Measurements from ENCODE around the gene MUCL3.

DNA sequence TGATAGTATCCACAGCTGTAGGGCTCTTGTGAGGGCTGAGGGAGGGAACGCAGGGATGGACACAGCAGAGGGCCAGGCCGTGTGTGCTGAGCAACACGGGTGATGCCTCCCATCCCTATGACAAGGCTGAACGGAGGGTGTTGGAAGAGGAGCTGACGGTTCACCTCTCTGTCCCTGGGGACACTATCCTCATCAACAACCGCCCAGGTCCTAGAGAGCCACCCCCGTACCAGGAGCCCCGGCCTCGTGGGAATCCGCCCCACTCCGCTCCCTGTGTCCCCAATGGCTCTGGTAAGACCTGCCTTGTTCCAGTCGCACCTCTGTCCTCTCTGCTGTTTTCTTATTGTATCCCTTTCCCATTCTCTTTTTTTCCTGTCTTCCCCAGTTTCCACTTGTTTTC, 46.4 kb upstream of the MUCL3 start:
- TF ChIP-seq, protein P1, sequence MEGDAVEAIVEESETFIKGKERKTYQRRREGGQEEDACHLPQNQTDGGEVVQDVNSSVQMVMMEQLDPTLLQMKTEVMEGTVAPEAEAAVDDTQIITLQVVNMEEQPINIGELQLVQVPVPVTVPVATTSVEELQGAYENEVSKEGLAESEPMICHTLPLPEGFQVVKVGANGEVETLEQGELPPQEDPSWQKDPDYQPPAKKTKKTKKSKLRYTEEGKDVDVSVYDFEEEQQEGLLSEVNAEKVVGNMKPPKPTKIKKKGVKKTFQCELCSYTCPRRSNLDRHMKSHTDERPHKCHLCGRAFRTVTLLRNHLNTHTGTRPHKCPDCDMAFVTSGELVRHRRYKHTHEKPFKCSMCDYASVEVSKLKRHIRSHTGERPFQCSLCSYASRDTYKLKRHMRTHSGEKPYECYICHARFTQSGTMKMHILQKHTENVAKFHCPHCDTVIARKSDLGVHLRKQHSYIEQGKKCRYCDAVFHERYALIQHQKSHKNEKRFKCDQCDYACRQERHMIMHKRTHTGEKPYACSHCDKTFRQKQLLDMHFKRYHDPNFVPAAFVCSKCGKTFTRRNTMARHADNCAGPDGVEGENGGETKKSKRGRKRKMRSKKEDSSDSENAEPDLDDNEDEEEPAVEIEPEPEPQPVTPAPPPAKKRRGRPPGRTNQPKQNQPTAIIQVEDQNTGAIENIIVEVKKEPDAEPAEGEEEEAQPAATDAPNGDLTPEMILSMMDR (IDR thresholded peaks at IDR 0.05): no peak
- no peak for TF ChIP-seq POLR2A (IDR thresholded peaks at IDR 0.05)
